Left hindlimb (tissue), 1 donor: ENCODE measurements around the gene CCDC149.

Experiments
- DNase-seq: peaks from one replicate; pipeline ENCODE4 v3.0.0-alpha.2; 2018

The CCDC149 gene

GRCh38 chr4:24837781-24838180 is 75.1 kb downstream of the CCDC149 start:
- DNase-seq: no peak

GRCh38 chr4:24837336-24837735 is 75.5 kb downstream of the CCDC149 start:
- DNase-seq: no peak

DNA sequence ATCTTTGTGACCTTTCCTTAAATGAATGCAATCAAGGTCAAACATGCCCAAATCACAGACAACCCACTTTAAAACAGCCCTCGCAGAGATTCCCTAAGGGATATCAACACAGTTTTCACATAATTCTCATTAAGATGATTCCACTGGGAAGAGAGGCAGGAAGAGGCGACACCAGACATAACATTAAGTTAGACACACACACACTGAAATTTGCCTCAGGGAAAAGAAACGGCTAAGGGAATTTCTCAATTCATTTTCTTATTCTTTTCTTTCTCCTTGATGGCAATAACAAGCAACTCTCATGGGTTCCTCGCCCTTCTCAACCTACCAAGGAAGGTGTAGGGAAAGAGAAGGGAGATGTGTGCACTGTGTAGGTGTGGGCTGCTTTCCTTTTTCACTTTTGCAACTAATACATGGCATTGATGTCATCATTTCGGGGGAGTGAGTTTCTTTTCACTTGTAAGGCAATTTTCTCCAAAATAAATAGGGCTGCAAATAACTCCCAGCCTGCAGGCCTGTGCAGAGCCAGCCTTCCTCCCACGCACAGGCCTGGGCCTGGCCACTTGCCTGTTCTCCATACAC is 76.1 kb downstream of the CCDC149 start:
- DNase-seq: no peak

GRCh38 chr4:24835696-24836095 is 77.1 kb downstream of the CCDC149 start:
- DNase-seq: no peak

DNA sequence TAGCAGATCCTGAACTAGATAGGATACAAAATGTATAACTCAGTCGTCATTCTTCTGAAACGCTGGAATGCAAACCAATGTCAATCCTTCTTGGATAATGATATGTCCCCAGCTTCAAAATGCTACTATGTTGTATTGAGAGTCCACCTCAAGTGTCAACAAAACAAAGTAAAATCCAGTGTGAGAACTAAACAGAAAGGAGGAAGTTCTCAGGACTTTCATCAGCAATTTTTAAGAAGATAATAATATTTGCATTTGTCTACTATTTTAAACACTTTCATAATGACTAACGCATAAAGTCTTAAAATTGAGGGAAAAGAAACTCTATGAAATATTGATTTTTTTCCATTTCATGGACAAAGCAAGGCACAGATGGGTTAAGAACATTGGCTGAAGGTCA is 81.2 kb downstream of the CCDC149 start:
- no peak for DNase-seq

DNA sequence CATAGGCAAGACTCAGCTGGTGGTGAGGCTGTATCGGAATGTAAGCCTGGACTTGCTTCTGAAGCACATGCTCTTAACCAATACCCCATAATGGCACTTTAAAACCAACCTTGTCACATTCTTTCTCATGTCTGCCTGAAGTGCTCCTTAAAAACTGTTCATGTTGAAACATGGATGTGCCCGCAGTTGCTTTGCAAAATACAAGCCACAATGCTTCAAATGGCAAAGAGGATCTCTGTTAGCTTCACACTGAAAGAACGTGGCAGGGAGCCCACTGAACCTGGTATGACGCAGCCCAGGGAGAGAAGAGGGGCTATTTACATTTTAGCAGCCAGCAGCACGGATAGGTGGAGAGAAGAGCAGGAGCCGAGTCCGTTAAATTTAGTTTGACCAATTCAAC is 88.1 kb downstream of the CCDC149 start:
- DNase-seq: no peak

DNA sequence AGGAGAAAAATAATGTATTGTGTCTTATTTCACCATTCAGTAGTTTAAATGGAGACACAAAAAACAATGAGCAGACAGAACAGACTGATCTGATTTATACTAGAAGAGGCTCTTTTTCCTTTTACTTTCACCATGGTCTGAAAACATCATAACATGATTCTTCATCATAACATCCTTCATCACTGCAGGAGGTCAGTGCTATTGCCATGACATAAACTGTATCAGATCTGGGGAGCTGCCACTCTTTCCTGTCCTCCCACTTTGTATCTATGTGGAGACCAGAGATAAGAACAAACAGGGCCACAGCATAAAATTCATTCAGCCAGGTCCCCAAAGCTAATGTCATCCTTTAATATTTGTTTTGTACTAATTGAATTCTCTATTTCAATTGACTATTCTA is 92.3 kb downstream of the CCDC149 start:
- no peak for DNase-seq

DNA sequence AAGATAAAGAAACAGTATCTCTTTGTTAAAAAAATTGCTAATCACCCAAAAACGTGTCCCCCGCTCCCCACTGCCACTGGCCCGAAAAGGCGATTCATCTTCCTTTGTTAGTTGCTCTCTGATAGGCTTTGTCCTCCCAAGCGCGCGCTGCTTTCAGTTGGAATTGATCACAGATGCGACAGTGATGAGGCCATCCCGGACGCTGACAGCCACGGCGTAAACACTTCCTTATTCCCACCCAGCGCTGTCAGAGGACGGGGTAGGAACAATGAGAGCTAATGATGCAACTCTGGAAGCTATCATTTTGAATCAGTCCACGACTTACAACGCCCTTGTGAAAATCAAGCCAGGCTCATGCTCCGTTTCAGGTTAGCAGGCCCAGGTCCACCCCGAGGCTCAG is 96.0 kb downstream of the CCDC149 start:
- no peak for DNase-seq

- no peak for DNase-seq
Observed at GRCh38 chr4:24813732-24814131, 99.1 kb downstream of the CCDC149 start.

DNA sequence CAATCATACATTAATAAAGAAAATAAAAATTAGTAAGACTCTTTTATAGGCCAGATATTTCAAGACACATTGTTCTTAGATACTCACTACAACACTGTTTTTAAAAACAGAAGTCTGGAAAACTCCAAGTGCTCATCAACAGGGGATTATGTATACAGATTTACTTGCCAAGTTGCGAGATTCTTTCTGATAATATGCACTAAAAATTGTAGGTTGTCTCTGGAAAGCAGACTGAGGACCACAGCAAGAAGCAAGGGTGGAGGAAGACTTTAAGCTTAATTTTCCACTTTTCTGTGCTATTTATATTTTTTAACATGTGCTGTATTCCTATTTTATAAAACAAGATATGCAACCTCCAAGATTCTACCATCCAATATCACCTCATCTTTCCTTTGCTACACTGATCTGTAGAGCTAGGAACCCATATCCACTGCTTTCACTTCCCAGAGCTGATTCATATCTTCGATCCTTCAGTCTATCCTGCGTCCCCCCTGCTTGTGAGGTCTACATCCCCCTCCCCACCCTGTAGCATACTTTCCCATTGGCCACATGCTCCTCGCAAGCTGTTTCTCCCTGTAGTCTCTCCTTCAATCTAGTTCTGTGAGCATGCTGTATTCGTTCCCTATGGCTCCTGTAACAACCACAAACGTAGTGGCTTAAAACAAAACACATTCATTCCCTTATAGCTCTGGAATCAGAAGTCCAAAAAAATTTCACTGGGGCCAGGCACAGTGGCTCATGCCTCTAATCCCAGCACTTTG is 101.8 kb downstream of the CCDC149 start:
- DNase-seq: no peak

DNA sequence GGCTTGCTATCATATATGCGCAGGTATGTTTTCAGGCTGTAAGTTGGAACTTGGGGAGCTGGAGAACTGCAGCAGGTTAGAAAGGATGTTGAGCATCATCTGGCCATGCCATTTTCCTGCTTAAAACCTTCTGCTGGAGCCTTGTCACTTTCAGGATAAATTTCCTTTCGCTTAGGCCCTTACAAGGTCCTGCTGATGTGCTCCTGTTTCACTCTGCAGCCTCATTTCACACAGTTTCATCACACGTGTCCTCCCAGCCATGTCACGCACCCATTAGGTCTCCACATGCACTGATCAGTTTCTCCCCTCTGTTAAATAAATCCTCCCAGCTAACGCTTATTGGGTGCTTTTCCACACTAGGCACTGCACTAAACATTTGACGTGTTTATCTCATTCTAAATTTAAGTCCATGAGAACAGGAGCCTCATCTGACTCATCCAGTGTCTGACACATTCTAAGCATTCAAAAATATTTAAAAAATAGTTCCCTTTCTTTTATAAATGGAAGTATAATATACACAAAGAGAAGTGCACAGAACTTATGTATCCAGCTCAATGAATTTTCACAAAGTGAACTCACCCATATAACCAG is 102.9 kb downstream of the CCDC149 start:
- no peak for DNase-seq

DNA sequence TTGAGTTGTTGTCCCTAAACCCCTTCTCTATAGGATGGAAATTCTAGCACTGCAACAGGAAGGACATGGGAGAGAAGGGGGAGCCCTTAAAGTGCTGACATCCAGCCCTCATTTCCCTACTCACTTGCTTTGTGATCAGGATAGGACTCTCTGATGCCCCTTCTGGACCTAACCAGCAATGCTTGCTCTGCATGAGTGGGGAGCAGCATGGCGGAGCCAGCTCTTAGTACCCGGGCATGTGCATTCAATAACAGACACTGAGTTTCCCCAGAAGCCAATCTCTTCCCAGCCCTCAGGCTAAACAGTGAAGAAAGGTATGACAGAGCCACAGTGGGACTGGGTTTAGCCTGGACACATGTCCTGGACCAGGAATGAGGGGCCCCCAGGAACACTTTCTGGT is 103.5 kb downstream of the CCDC149 start:
- no peak for DNase-seq

DNA sequence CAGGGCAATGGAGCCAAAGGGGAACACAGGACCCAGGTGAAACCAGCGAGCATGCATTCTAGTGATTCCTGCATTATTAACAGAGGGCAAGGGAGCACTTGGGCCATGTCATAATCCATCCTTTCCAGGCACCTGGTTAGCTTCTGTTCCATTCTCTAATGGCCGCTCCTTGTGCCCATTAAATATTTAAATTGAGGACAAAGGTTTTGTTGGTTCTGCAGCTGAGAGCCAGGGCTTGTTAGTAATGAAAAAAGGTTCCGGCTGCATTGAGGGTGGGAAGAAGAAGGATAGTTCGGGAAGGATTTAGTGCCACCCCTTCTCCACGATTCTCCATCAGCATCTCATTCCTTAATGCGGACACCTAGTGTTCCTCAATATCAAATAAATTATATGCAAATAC is 103.9 kb downstream of the CCDC149 start:
- DNase-seq: no peak

DNA sequence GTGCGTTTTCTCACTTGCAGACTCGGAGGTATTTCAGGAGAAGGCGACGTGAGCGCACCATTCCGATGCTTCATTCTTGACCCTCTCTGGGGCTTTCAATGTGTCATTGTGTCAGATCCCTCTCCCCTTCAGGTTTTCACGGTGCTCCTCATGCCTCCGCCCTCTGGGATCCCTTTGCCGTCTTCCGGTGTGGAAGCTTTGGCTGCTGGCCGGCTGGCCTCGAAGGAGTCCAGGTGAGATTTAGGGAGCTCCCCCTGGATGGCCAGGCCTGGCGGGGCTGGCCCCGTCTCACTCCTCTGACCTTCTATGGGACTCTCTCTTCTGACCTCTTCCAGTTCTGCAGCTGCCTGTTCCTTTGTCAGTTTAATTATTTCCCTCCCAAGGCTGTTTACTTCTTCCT is 104.6 kb downstream of the CCDC149 start:
- DNase-seq: no peak

DNA sequence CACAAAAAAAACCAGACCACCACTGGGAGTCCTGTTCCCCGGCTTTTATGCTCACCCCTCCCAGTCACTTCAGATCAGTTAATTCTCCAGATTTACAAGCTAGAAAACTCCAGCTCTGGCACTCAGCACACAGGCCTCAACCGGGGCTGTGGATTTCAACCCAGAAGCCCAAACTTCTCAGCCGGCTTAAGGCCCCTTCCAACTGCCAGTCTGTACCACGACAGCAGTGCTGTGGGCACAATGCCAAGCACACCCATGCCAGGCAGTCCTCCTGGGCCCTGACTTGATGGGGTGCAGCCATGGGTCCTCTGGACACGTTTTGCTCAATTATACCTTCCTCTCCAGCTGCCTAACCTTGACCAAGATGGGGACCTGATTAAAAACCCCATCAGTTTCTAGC is 105.2 kb downstream of the CCDC149 start:
- DNase-seq: no peak

- DNase-seq: no peak
Observed at GRCh38 chr4:24806206-24806990, 106.4 kb downstream of the CCDC149 start.

DNA sequence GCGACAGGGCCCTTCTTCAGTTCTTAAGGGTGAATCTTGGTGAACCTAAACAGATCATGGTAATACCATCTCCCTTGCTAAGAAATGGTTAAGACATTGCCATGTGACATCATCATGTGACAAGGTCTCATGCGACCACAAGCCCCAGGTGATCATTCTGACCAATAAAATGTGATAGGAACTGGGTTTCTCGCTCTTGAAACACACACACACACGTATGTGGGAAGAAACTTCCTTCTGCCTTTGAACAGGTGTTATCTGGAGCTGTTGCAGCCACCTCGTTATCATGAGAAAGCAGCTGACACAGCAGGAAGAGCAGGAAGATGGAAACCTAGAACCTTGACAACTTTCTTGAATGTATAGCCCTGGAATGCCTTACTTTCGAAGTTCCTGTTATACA is 107.3 kb downstream of the CCDC149 start:
- no peak for DNase-seq

DNA sequence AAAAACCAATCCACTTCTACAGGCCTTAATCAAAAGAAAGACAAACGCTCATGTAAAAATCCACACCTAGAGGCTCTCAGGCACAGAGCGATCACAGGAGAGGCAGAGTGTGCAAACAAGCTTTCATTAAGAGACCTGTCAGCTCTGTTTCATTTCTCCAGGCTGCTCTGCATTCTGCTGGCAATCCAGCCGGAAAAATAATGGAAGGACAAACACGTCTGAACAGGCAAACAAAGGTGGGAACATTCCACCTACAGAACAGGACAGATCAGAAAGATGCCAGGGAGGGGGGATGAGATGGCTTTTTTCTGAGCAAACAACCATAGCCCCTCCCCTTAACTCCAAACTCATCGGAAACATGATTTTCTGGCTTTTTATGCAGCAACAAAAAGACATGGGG is 107.8 kb downstream of the CCDC149 start:
- DNase-seq: no peak

DNA sequence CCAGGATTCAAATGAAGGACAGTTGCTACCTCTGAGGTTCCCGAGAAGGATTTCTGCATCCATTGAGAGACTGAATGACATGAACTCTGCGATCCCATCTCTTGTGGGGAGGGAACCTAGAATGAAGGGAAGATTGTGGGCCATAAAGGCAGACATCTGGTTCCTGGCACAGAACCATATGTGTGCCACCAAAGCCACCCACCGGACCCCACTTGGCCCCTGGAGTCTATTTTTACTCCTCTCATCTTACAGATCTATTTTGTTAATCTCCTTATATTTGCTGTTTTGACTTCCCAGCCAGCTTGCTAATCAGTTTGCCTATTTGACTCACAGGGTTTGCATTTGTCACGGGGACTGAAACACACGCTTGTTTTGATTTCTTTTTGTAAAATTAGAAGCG is 110.2 kb downstream of the CCDC149 start:
- no peak for DNase-seq

DNA sequence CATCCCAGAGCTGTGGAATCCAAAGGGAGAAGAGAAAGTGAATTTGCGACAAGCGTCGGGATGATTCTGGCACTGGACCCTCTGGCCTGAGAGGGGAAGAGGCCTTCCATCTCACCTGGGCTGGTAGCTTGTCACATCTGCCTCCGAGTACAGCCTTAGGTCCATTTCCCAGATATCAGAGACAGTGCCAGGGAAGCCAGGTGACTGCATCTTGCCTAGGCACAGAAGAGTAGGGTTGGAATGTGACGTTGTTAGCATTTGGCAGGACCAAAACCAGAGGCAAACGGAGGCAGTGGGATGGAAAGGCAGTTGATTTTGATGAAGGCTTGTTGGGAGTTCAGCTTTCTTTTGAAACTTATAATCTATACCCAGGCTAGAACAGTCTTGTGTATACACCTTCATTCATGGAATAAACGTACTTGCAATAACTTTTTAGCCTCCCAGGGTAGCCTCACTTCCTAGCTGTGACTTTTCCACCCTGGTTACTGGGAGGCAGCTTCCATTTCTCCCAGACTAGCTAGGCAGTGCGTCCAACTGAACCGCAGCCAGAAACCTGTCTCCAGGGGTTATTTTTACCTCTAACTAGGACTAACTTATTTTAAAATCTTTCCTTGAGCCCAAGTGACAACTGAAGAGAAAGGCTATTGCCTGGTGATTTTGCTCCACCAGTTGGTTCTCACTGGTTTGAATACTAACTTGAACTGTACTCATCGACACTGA is 111.5 kb downstream of the CCDC149 start:
- no peak for DNase-seq

DNA sequence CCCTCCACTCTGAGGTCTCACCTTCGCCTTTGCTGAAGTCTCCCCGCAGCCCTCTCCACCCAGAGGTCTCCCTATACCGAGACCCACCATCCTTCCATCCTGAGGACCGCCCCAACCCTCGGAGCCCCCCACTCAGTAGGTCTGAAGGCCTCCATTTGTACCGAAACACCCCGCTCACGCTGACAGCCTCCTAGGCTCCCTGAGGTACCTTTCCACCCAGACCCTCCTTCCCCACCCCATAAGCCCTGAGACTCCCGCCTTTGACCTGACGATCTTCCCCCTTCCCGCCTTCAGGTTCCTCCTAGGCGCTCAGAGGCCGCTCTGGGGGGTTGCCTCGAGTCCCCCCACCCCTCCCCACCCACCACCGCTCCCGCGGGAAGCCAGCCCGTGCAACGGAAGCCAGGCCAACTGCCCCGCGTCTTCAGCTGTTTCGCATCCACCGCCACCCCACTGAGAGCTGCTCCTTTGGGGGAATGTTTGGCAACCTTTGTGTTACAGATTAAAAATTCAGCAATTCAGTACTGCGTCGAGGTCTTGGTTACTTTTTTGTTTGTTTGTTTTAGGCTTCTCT is 112.4 kb downstream of the CCDC149 start:
- no peak for DNase-seq

- DNase-seq: no peak
Observed at GRCh38 chr4:24799544-24800324, 113.1 kb downstream of the CCDC149 start.
